Right hindlimb (tissue), 1 donor: ENCODE results near the gene CD6.

ENCODE experiments used
- DNase-seq: peaks from one replicate; pipeline ENCODE4 v3.0.0-alpha.2; 2018

Gene CD6

GRCh38 chr11:60987577-60988277 is 16.2 kb downstream of the CD6 start:
- DNase-seq: no peak

GRCh38 chr11:60988658-60989057 is 17.2 kb downstream of the CD6 start:
- no peak for DNase-seq

GRCh38 chr11:60989093-60989650 is 17.7 kb downstream of the CD6 start:
- DNase-seq: no peak

- DNase-seq: no peak
These were observed 20.0 kb downstream of the CD6 start for GRCh38 chr11:60991457-60991856.

GRCh38 chr11:60992842-60993409 is 21.4 kb downstream of the CD6 start:
- DNase-seq: peak; percentile 44

GRCh38 chr11:60993615-60994014 is 22.1 kb downstream of the CD6 start:
- no peak for DNase-seq

GRCh38 chr11:60994541-60995080 is 23.1 kb downstream of the CD6 start:
- no peak for DNase-seq

- no peak for DNase-seq
These were observed 24.3 kb downstream of the CD6 start for GRCh38 chr11:60995798-60996197.

- DNase-seq: no peak
These were observed 25.1 kb downstream of the CD6 start for GRCh38 chr11:60996381-60997138.

GRCh38 chr11:61000426-61000825 is 28.9 kb downstream of the CD6 start:
- DNase-seq: no peak

GRCh38 chr11:61001931-61002330 is 30.5 kb downstream of the CD6 start:
- DNase-seq: no peak

GRCh38 chr11:61002598-61002997 is 31.1 kb downstream of the CD6 start:
- DNase-seq: no peak

GRCh38 chr11:61004180-61004611 is 32.7 kb downstream of the CD6 start:
- DNase-seq: peak; percentile 90

GRCh38 chr11:61004761-61005181 is 33.3 kb downstream of the CD6 start:
- DNase-seq: peak; percentile 71

GRCh38 chr11:61007383-61007955 is 36.0 kb downstream of the CD6 start:
- DNase-seq: no peak

- peak; percentile 50 for DNase-seq
These were observed 36.7 kb downstream of the CD6 start for GRCh38 chr11:61007956-61008896.

- no peak for DNase-seq
These were observed 37.5 kb downstream of the CD6 start for GRCh38 chr11:61008971-61009370.

- no peak for DNase-seq
These were observed 38.2 kb downstream of the CD6 start for GRCh38 chr11:61009392-61010275.

GRCh38 chr11:61010466-61011228 is 39.2 kb downstream of the CD6 start:
- DNase-seq: no peak
